GM23338 (cell line): ENCODE results near the gene PAPPA. TPM values are rescaled to one million over a fixed set of nuclear protein-coding genes. Genes with fewer than 3 reads are reported as not detected.

Experiments
- EZH2 ChIP-seq: fragments of 200-600 bp; sonication (generic); IDR thresholded peaks from one replicate; pipeline ENCODE4 v1.8.0; 2017; ENCODE audit warnings: antibody characterized with exemption, mild to moderate bottlenecking, low read depth; ENCODE audit not compliant: unreplicated experiment
- NANOG ChIP-seq: IDR thresholded peaks from 2 replicates; pipeline ENCODE4 v1.6.1; 2016; ENCODE audit warnings: antibody characterized with exemption, borderline replicate concordance
- POLR2AphosphoS5 ChIP-seq: IDR thresholded peaks from 2 replicates; pipeline ENCODE4 v1.6.1; 2016; ENCODE audit warnings: antibody characterized with exemption, low read depth
- STAT1 ChIP-seq: IDR thresholded peaks from one replicate; pipeline ENCODE4 v1.6.1; 2016; ENCODE audit warnings: antibody characterized with exemption; ENCODE audit not compliant: unreplicated experiment
- ZNF114 ChIP-seq: fragments of 250-450 bp; sonication (Bioruptor Pico); IDR thresholded peaks from 2 replicates; pipeline ENCODE4 v1.5.0; 2020; ENCODE audit warnings: mild to moderate bottlenecking, moderate library complexity
- polyA plus RNA-seq: library from polyadenylated mRNA; unstranded; fragments of >200 nt; fragmentation: Nextera tagmentation; extraction: Ambion mirVana; gene quantifications from 2 replicates; pipeline ENCODE4 v1.2.1, GENCODE V29; 2016
- total RNA-seq: library from RNA; depleted of rRNA; stranded (reverse); fragments of >200 nt; shearing (Covaris generic); gene quantifications from 2 replicates; pipeline ENCODE4 v1.2.3, GENCODE V29; 2014
- TF ChIP-seq, protein P1 (sequence below): fragments of 250-450 bp; sonication (Bioruptor Pico); IDR thresholded peaks from 2 replicates; pipeline ENCODE4 v1.5.0; 2020; ENCODE audit warnings: mild to moderate bottlenecking, moderate library complexity
- TF ChIP-seq, protein P2 (sequence below): IDR thresholded peaks from 2 replicates; pipeline ENCODE4 v1.6.1; 2016; ENCODE audit warnings: antibody characterized with exemption
- TF ChIP-seq, protein P3 (sequence below): IDR thresholded peaks from one replicate; pipeline ENCODE4 v1.6.1; 2018; ENCODE audit warnings: antibody characterized with exemption; ENCODE audit not compliant: unreplicated experiment

The PAPPA gene
- total and polyA plus RNA-seq, 2 experiments from 2014 or later = 0.38 to 0.66 TPM

- TF ChIP-seq, protein P1, sequence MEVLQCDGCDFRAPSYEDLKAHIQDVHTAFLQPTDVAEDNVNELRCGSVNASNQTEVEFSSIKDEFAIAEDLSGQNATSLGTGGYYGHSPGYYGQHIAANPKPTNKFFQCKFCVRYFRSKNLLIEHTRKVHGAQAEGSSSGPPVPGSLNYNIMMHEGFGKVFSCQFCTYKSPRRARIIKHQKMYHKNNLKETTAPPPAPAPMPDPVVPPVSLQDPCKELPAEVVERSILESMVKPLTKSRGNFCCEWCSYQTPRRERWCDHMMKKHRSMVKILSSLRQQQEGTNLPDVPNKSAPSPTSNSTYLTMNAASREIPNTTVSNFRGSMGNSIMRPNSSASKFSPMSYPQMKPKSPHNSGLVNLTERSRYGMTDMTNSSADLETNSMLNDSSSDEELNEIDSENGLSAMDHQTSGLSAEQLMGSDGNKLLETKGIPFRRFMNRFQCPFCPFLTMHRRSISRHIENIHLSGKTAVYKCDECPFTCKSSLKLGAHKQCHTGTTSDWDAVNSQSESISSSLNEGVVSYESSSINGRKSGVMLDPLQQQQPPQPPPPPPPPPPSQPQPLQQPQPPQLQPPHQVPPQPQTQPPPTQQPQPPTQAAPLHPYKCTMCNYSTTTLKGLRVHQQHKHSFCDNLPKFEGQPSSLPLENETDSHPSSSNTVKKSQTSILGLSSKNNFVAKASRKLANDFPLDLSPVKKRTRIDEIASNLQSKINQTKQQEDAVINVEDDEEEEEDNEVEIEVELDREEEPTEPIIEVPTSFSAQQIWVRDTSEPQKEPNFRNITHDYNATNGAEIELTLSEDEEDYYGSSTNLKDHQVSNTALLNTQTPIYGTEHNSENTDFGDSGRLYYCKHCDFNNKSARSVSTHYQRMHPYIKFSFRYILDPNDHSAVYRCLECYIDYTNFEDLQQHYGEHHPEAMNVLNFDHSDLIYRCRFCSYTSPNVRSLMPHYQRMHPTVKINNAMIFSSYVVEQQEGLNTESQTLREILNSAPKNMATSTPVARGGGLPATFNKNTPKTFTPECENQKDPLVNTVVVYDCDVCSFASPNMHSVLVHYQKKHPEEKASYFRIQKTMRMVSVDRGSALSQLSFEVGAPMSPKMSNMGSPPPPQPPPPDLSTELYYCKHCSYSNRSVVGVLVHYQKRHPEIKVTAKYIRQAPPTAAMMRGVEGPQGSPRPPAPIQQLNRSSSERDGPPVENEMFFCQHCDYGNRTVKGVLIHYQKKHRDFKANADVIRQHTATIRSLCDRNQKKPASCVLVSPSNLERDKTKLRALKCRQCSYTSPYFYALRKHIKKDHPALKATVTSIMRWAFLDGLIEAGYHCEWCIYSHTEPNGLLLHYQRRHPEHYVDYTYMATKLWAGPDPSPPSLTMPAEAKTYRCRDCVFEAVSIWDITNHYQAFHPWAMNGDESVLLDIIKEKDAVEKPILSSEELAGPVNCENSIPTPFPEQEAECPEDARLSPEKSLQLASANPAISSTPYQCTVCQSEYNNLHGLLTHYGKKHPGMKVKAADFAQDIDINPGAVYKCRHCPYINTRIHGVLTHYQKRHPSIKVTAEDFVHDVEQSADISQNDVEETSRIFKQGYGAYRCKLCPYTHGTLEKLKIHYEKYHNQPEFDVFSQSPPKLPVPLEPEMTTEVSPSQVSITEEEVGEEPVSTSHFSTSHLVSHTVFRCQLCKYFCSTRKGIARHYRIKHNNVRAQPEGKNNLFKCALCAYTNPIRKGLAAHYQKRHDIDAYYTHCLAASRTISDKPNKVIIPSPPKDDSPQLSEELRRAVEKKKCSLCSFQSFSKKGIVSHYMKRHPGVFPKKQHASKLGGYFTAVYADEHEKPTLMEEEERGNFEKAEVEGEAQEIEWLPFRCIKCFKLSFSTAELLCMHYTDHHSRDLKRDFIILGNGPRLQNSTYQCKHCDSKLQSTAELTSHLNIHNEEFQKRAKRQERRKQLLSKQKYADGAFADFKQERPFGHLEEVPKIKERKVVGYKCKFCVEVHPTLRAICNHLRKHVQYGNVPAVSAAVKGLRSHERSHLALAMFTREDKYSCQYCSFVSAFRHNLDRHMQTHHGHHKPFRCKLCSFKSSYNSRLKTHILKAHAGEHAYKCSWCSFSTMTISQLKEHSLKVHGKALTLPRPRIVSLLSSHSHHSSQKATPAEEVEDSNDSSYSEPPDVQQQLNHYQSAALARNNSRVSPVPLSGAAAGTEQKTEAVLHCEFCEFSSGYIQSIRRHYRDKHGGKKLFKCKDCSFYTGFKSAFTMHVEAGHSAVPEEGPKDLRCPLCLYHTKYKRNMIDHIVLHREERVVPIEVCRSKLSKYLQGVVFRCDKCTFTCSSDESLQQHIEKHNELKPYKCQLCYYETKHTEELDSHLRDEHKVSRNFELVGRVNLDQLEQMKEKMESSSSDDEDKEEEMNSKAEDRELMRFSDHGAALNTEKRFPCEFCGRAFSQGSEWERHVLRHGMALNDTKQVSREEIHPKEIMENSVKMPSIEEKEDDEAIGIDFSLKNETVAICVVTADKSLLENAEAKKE = no peak
- TF ChIP-seq NANOG (no peak), STAT1 (no peak), ZNF114 (CRISPR knock-in tag) (no peak), EZH2 (no peak), POLR2AphosphoS5 (no peak)
- TF ChIP-seq, protein P2, sequence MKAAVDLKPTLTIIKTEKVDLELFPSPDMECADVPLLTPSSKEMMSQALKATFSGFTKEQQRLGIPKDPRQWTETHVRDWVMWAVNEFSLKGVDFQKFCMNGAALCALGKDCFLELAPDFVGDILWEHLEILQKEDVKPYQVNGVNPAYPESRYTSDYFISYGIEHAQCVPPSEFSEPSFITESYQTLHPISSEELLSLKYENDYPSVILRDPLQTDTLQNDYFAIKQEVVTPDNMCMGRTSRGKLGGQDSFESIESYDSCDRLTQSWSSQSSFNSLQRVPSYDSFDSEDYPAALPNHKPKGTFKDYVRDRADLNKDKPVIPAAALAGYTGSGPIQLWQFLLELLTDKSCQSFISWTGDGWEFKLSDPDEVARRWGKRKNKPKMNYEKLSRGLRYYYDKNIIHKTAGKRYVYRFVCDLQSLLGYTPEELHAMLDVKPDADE = no peak
- TF ChIP-seq, protein P3, sequence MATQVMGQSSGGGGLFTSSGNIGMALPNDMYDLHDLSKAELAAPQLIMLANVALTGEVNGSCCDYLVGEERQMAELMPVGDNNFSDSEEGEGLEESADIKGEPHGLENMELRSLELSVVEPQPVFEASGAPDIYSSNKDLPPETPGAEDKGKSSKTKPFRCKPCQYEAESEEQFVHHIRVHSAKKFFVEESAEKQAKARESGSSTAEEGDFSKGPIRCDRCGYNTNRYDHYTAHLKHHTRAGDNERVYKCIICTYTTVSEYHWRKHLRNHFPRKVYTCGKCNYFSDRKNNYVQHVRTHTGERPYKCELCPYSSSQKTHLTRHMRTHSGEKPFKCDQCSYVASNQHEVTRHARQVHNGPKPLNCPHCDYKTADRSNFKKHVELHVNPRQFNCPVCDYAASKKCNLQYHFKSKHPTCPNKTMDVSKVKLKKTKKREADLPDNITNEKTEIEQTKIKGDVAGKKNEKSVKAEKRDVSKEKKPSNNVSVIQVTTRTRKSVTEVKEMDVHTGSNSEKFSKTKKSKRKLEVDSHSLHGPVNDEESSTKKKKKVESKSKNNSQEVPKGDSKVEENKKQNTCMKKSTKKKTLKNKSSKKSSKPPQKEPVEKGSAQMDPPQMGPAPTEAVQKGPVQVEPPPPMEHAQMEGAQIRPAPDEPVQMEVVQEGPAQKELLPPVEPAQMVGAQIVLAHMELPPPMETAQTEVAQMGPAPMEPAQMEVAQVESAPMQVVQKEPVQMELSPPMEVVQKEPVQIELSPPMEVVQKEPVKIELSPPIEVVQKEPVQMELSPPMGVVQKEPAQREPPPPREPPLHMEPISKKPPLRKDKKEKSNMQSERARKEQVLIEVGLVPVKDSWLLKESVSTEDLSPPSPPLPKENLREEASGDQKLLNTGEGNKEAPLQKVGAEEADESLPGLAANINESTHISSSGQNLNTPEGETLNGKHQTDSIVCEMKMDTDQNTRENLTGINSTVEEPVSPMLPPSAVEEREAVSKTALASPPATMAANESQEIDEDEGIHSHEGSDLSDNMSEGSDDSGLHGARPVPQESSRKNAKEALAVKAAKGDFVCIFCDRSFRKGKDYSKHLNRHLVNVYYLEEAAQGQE = no peak
Measured at GRCh38 chr9:116298878-116299391, 145.3 kb downstream of the PAPPA start (continued).
